GM18907 (cell line): ENCODE data around the gene ZCCHC13.
"Not testable (repeated sequence)": the region's sequence is repeated elsewhere in the genome, so short reads cannot be mapped to it uniquely, and the experiment has no call there.

ENCODE experiments used
- ATAC-seq: cut with Tn5 transposase; IDR thresholded peaks from one replicate; pipeline ENCODE4 v1.9.1; 2021; ENCODE audit warnings: mild to moderate bottlenecking, moderate library complexity; ENCODE audit not compliant: unreplicated experiment

The ZCCHC13 gene

GRCh38 chrX:74321191-74321590 lies 17.2 kb downstream of the ZCCHC13 start:
- ATAC-seq, result no peak

GRCh38 chrX:74324131-74324530 lies 20.2 kb downstream of the ZCCHC13 start:
- ATAC-seq, result no peak

- no peak for ATAC-seq
Measured at GRCh38 chrX:74325130-74326059, 21.4 kb downstream of the ZCCHC13 start.

GRCh38 chrX:74338852-74339251 lies 34.9 kb downstream of the ZCCHC13 start:
- no peak for ATAC-seq

- no peak for ATAC-seq
Measured at GRCh38 chrX:74340051-74340450, 36.1 kb downstream of the ZCCHC13 start.

GRCh38 chrX:74342211-74342610 lies 38.2 kb downstream of the ZCCHC13 start:
- ATAC-seq, result not testable (repeated sequence)

GRCh38 chrX:74343343-74344279 lies 39.6 kb downstream of the ZCCHC13 start:
- peak; percentile 91 for ATAC-seq

GRCh38 chrX:74344280-74344622 lies 40.3 kb downstream of the ZCCHC13 start:
- peak; percentile 32 for ATAC-seq

GRCh38 chrX:74346088-74346487 lies 42.1 kb downstream of the ZCCHC13 start:
- ATAC-seq, result no peak

GRCh38 chrX:74349387-74349786 lies 45.4 kb downstream of the ZCCHC13 start:
- ATAC-seq, result no peak

- ATAC-seq, result no peak
Measured at GRCh38 chrX:74351760-74352159, 47.8 kb downstream of the ZCCHC13 start.

GRCh38 chrX:74353984-74354383 lies 50.0 kb downstream of the ZCCHC13 start:
- no peak for ATAC-seq
